HEK293 (cell line): Measurements from ENCODE around the gene ARL15.

Experiments used
- CTCF ChIP-seq: fragments of 450-650 bp; formaldehyde crosslinking; IDR thresholded peaks from 2 replicates; pipeline ENCODE4 v1.5.1; 2016; ENCODE audit warnings: missing biosample characterization, missing genetic modification characterization
- GLI2 ChIP-seq: fragments of 450-650 bp; formaldehyde crosslinking; IDR thresholded peaks from 2 replicates; pipeline ENCODE4; 2017; ENCODE audit warnings: missing biosample characterization, missing genetic modification characterization, low read depth, borderline replicate concordance
- GLIS2 ChIP-seq: fragments of 450-650 bp; formaldehyde crosslinking; IDR thresholded peaks from 2 replicates; pipeline ENCODE4 v1.5.1; 2016; ENCODE audit warnings: missing biosample characterization, missing genetic modification characterization
- SALL2 ChIP-seq: fragments of 450-650 bp; formaldehyde crosslinking; IDR thresholded peaks from 2 replicates; pipeline ENCODE4 v1.5.0; 2017; ENCODE audit warnings: missing biosample characterization, mild to moderate bottlenecking, missing genetic modification characterization, borderline replicate concordance
- SP2 ChIP-seq: fragments of 450-650 bp; formaldehyde crosslinking; IDR thresholded peaks from 2 replicates; pipeline ENCODE4 v1.5.1; 2016; ENCODE audit warnings: missing biosample characterization, missing genetic modification characterization
- YY1 ChIP-seq: fragments of 450-650 bp; formaldehyde crosslinking; IDR thresholded peaks from 2 replicates; pipeline ENCODE4 v1.5.1; 2018; ENCODE audit warnings: missing biosample characterization, missing genetic modification characterization
- ZBTB1 ChIP-seq: fragments of 450-650 bp; formaldehyde crosslinking; IDR thresholded peaks from 2 replicates; pipeline ENCODE4 v1.5.1; 2016; ENCODE audit warnings: missing biosample characterization, missing genetic modification characterization
- ZFP37 ChIP-seq: fragments of 450-650 bp; formaldehyde crosslinking; IDR thresholded peaks from 2 replicates; pipeline ENCODE4 v1.5.1; 2016; ENCODE audit warnings: missing biosample characterization, missing genetic modification characterization
- ZNF768 ChIP-seq: fragments of 450-650 bp; formaldehyde crosslinking; IDR thresholded peaks from 2 replicates; pipeline ENCODE4 v1.5.1; 2018; ENCODE audit warnings: missing biosample characterization, mild to moderate bottlenecking, missing genetic modification characterization
- ZNF791 ChIP-seq: fragments of 450-650 bp; formaldehyde crosslinking; IDR thresholded peaks from 2 replicates; pipeline ENCODE4 v1.5.1; 2016; ENCODE audit warnings: missing biosample characterization, missing genetic modification characterization
- TF ChIP-seq, protein P1 (sequence below): fragments of 450-650 bp; formaldehyde crosslinking; IDR thresholded peaks from 2 replicates; pipeline ENCODE4 v1.5.1; 2016; ENCODE audit warnings: missing biosample characterization, missing genetic modification characterization

DNA sequence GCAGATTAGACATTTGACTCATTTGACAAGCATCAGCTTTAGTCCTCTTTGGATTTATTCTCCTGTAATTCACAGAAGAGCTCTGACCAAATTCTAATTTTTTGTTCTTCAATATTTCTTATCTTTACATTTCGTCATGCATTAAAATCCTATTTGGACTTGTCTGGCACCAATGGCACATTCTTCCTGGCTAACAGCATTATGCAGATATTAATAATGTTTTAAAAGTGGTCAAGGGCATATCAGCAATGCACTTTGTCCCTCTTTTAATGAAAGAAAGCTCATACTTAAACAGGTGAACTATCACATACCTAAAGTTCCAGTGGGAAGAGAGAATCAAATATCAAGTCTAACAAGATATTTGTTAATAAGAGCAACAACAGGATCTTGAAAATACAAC lies 270.4 kb downstream of the ARL15 start:
- no peak for TF ChIP-seq GLIS2 (tag by site-specific recombination)
- TF ChIP-seq ZNF768 (tag by site-specific recombination): no peak
- no peak for TF ChIP-seq ZNF791 (tag by site-specific recombination)
- no peak for TF ChIP-seq GLI2 (tag by site-specific recombination)
- TF ChIP-seq ZFP37 (tag by site-specific recombination): no peak
- no peak for TF ChIP-seq YY1 (tag by site-specific recombination)
- no peak for TF ChIP-seq ZBTB1 (tag by site-specific recombination)
- no peak for TF ChIP-seq CTCF (tag by site-specific recombination)
- TF ChIP-seq, protein P1, sequence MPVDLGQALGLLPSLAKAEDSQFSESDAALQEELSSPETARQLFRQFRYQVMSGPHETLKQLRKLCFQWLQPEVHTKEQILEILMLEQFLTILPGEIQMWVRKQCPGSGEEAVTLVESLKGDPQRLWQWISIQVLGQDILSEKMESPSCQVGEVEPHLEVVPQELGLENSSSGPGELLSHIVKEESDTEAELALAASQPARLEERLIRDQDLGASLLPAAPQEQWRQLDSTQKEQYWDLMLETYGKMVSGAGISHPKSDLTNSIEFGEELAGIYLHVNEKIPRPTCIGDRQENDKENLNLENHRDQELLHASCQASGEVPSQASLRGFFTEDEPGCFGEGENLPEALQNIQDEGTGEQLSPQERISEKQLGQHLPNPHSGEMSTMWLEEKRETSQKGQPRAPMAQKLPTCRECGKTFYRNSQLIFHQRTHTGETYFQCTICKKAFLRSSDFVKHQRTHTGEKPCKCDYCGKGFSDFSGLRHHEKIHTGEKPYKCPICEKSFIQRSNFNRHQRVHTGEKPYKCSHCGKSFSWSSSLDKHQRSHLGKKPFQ (tag by site-specific recombination): no peak
- TF ChIP-seq SP2: no peak
- TF ChIP-seq SALL2 (tag by site-specific recombination): no peak
